Body of pancreas (tissue), 4 donors: ENCODE data around the gene WASF3. TPM values are rescaled to one million over a fixed set of nuclear protein-coding genes. Genes with fewer than 3 reads are reported as not detected.
"Not testable (repeated sequence)": the region's sequence is repeated elsewhere in the genome, so short reads cannot be mapped to it uniquely, and the experiment has no call there.

ENCODE experiments used
- ATAC-seq: fragments of 150-250 bp; one replicate; pipeline ENCODE4 v1.9.1; 2016
- DNase-seq, 4 donors: peaks; one replicate each; pipeline ENCODE4 v3.0.0-alpha.2; 2019
- H3K27ac ChIP-seq, 4 donors: fragments of 200-600 bp; sonication (generic); 1 replicate in 3 of 4; 2 replicates in 1 of 4; pipeline versions ENCODE4 v1.5.1 to v1.6.1; 2016 to 2019; ENCODE audit warnings: mild to moderate bottlenecking in 1 of 4, mixed read lengths in 1 of 4, moderate library complexity in 1 of 4
- H3K27me3 ChIP-seq, 2 donors: fragments of 200-600 bp; sonication (generic); one replicate each; pipeline ENCODE4 v1.6.0; 2016; ENCODE audit warnings: mild to moderate bottlenecking in 1 of 2
- H3K36me3 ChIP-seq, 2 donors: fragments of 200-600 bp; sonication (generic); replicated peaks in 1 of 2; 2 replicates each; pipeline ENCODE4 v1.5.1; 2016; ENCODE audit warnings: low read depth in 2 of 2; ENCODE audit not compliant: insufficient read depth in 1 of 2
- H3K4me1 ChIP-seq: fragments of 200-600 bp; sonication (generic); one replicate; pipeline ENCODE4 v1.6.0; 2016
- H3K4me3 ChIP-seq, 2 donors: fragments of 200-600 bp; sonication (generic); 1 replicate in 1 of 2; 2 replicates in 1 of 2; pipeline ENCODE4 v1.5.1; 2016 to 2019
- H3K9me3 ChIP-seq, 3 donors: fragments of 200-600 bp; sonication (generic); 1 replicate in 2 of 3; 2 replicates in 1 of 3; pipeline ENCODE4 v1.5.1; 2016
- POLR2A ChIP-seq, 3 donors: fragments of 450-650 bp; IDR thresholded peaks; one replicate each; pipeline ENCODE4 v1.6.1; 2016; ENCODE audit warnings: antibody characterized with exemption in 3 of 3, mild to moderate bottlenecking in 2 of 3
- WGBS, 2 donors: methylation state at CpG; one replicate each; pipeline ENCODE4 v1.1.5; 2017; 5-methylcytosine and 5-hydroxymethylcytosine counted together
- intact Hi-C: fragments of 100-400 bp; cut with DNase I; formaldehyde crosslinking; loops from one replicate; pipeline ENCODE4 v1.15.1; 2023
- total RNA-seq, 2 donors: library from RNA; depleted of rRNA; stranded (reverse); fragments of >200 nt; gene quantifications; one replicate each; pipeline ENCODE4 v1.1.0, GENCODE V29; 2016
- TF ChIP-seq, protein P1 (sequence below), 7 experiments: fragments of 450-650 bp in 4 of 7; fragments of 200-600 bp in 3 of 7; sonication (generic) in 3 of 7; IDR thresholded peaks; one replicate each; pipeline ENCODE4 v1.5.1; 2016 to 2019; ENCODE audit warnings: antibody characterized with exemption in 7 of 7

WASF3 gene
- total RNA-seq, 2 donors from 2014 or later: 6.0 to 13.2 TPM

DNA sequence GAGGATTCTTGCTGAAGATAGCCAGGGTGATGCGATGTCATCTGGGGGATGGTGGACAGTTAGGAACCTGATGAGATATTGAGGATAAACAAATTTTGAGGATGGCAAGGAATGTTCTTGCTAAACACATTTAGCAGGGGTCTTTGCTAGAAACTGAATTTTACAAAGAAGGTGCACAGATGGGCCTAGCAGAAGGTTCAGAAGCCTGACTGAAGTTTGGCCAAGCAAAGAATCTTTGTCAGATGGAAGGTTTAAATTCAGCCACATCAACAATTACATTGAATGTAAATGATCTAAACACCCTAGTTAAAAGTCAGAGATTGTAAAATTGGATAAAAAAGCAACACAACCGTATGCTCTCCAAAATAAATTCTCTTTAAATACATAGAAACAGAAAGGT, 68.8 kb downstream of the WASF3 start:
- Histone ChIP-seq H3K27me3 (no peaks in the 10 kb centered on the region), H3K36me3 (no peaks in the 10 kb centered on the region), H3K27ac (no peak overlapping the region), H3K9me3 (no peaks in the 10 kb centered on the region), H3K4me3 (no peak overlapping the region), H3K4me1 (no peaks in the 10 kb centered on the region)
- no peak for TF ChIP-seq POLR2A (IDR thresholded peaks at IDR 0.05)
- TF ChIP-seq, protein P1, sequence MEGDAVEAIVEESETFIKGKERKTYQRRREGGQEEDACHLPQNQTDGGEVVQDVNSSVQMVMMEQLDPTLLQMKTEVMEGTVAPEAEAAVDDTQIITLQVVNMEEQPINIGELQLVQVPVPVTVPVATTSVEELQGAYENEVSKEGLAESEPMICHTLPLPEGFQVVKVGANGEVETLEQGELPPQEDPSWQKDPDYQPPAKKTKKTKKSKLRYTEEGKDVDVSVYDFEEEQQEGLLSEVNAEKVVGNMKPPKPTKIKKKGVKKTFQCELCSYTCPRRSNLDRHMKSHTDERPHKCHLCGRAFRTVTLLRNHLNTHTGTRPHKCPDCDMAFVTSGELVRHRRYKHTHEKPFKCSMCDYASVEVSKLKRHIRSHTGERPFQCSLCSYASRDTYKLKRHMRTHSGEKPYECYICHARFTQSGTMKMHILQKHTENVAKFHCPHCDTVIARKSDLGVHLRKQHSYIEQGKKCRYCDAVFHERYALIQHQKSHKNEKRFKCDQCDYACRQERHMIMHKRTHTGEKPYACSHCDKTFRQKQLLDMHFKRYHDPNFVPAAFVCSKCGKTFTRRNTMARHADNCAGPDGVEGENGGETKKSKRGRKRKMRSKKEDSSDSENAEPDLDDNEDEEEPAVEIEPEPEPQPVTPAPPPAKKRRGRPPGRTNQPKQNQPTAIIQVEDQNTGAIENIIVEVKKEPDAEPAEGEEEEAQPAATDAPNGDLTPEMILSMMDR (IDR thresholded peaks at IDR 0.05): no peak
- ATAC-seq (no peak), DNase-seq (no peak)
- 94% methylated on average over 2 of the region's 2 CpGs for WGBS, 2 donors
- intact Hi-C loops: no loop called here

DNA sequence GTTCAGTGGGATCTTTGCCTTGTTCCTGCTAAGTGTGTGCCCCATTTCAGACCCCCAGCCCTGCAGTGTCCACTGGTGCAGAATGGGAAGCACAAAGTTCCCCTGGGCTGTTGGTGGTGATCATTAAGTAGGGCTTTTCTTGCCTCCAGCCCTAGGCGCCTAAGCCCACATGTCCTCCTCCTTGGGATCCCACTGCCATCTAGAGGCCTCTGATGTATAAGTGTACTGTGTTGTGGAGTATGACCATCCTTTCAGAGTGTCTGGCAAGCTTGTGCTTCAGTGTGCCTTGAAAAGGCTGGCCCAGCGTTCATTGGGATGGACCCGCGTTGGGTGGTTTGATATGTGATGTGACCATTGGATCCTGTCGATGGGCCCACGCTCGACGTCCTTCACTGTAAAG, 71.2 kb downstream of the WASF3 start:
- TF ChIP-seq, protein P1 (IDR thresholded peaks at IDR 0.05): no peak
- no peak for ATAC-seq
- H3K9me3 ChIP-seq: no peaks in the 10 kb centered on the region
- H3K27me3 ChIP-seq: no peaks in the 10 kb centered on the region
- DNase-seq: no peak
- no peak overlapping the region for H3K4me3 ChIP-seq
- H3K27ac ChIP-seq: no peak overlapping the region
- no peaks in the 10 kb centered on the region for H3K4me1 ChIP-seq
- intact Hi-C loops: no loop called here
- no peaks in the 10 kb centered on the region for H3K36me3 ChIP-seq
- WGBS, 2 donors: 95 to 96% methylated on average over 8 of the region's 8 CpGs

DNA sequence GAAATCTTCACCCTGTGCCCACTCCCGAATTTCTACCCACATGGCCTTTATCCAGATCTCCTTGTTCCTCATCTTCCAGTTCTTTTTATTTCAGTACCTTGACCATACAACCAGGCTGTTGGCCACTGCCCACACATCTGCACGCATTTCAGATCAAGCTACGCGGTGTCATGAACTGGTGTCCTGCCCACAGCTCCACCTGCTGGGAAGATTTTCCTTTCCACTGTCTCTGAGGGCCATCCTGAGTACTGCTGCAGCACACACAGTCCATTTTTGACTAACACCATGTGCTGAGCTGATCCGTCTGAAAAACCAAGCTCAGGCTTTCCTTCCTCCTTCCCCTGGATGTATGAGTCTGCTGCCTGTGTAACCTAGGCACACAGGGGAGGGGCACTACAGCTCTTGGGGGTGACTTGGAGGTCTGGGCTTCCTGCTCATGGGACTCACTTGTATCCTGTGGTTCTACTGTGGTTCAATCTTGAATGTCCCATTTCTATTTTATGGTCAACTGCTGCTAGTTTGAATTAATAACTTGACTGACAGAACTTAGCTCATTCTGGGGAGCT, 71.9 kb downstream of the WASF3 start:
- 80 to 87% methylated on average over 5 of the region's 5 CpGs for WGBS, 2 donors
- Histone ChIP-seq H3K36me3 (no peaks in the 10 kb centered on the region), H3K9me3 (no peaks in the 10 kb centered on the region), H3K27me3 (no peaks in the 10 kb centered on the region), H3K4me1 (no peaks in the 10 kb centered on the region), H3K4me3 (no peak overlapping the region), H3K27ac (no peak overlapping the region)
- ATAC-seq: no peak
- intact Hi-C loops: no loop called here
- DNase-seq: no peak
- TF ChIP-seq POLR2A (IDR thresholded peaks at IDR 0.05): no peak
- TF ChIP-seq, protein P1 (IDR thresholded peaks at IDR 0.05): no peak

DNA sequence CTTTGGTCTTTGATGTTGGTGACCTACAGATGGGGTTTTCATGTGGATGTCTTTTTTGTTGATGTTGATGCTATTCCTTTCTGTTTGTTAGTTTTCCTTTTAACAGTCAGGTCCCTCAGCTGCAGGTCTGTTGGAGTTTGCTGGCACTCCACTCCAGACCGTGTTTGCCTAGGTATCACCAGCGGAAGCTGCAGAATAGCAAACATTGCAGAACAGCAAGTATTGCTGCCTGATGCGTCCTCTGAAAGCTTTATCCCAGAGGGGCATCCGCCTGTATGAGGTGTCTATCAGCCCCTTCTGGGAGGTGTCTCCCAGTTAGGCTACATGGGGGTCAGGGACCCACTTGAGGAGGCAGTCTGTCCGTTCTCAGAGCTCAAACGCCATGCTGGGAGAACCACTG, 78.2 kb downstream of the WASF3 start:
- H3K27me3 ChIP-seq, H3K27ac ChIP-seq, H3K4me3 ChIP-seq, ATAC-seq, DNase-seq, H3K9me3 ChIP-seq, H3K36me3 ChIP-seq, H3K4me1 ChIP-seq, intact Hi-C loops: not testable (repeated sequence)
- whole genome bisulfite sequencing, 2 donors: 90 to 92% methylated on average over 5 to 6 of the region's 6 CpGs

GRCh38 chr13:26636073-26636472, 78.6 kb downstream of the WASF3 start:
- ATAC-seq, DNase-seq, H3K4me3 ChIP-seq, H3K9me3 ChIP-seq, intact Hi-C loops, H3K36me3 ChIP-seq, H3K27ac ChIP-seq, H3K4me1 ChIP-seq, H3K27me3 ChIP-seq: not testable (repeated sequence)
- 79 to 94% methylated on average over 3 to 8 of the region's 8 CpGs for WGBS, 2 donors

DNA sequence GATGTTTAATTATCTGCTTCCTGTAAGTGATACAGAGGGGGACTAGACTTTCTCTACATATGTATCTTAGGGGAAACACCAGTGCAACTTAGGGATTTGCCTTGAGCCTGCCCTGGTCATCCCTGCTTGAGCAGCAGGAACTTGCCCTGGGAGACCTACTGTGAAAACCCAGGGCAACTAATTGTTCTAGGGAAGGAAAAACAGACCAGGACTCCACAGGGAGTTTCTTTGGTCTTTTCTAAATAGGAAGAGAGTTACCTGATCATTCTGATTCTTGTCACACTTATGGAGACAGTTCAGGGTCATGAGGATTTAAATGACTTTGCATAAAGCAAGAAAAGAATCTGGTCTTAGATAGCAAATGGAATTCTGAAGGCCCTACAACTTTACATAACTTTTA, 89.1 kb downstream of the WASF3 start:
- DNase-seq: no peak
- no peak for ATAC-seq
- H3K4me1 ChIP-seq: no peaks in the 10 kb centered on the region
- H3K9me3 ChIP-seq: no peaks in the 10 kb centered on the region
- no peak overlapping the region for H3K27ac ChIP-seq
- no peaks in the 10 kb centered on the region for H3K27me3 ChIP-seq
- no peak for TF ChIP-seq POLR2A (IDR thresholded peaks at IDR 0.05)
- TF ChIP-seq, protein P1 (IDR thresholded peaks at IDR 0.05): no peak
- no peaks in the 10 kb centered on the region for H3K36me3 ChIP-seq
- H3K4me3 ChIP-seq: no peak overlapping the region
- intact Hi-C loops: no loop called here
